Right renal cortex interstitium (tissue), 3 donors: ENCODE measurements around the gene ANAPC16. TPM values are rescaled to one million over a fixed set of nuclear protein-coding genes. Genes with fewer than 3 reads are reported as not detected.
"Not testable (repeated sequence)": the region's sequence is repeated elsewhere in the genome, so short reads cannot be mapped to it uniquely, and the experiment has no call there.

Source experiments
- DNase-seq, 3 donors: peaks; one replicate each; pipeline ENCODE4 v3.0.0-alpha.2; 2013; ENCODE audit warnings: low read depth in 3 of 3, low spot score in 2 of 3
- polyA plus RNA-seq, 3 donors: library from polyadenylated mRNA; unstranded; fragments of 120-200 nt; gene quantifications; one replicate each; pipeline ENCODE4 v1.2.1, GENCODE V29; 2013; ENCODE audit not compliant: insufficient read length in 3 of 3

The ANAPC16 gene
- polyA plus RNA-seq, 3 donors = 210 to 216 (median 213) TPM

DNA sequence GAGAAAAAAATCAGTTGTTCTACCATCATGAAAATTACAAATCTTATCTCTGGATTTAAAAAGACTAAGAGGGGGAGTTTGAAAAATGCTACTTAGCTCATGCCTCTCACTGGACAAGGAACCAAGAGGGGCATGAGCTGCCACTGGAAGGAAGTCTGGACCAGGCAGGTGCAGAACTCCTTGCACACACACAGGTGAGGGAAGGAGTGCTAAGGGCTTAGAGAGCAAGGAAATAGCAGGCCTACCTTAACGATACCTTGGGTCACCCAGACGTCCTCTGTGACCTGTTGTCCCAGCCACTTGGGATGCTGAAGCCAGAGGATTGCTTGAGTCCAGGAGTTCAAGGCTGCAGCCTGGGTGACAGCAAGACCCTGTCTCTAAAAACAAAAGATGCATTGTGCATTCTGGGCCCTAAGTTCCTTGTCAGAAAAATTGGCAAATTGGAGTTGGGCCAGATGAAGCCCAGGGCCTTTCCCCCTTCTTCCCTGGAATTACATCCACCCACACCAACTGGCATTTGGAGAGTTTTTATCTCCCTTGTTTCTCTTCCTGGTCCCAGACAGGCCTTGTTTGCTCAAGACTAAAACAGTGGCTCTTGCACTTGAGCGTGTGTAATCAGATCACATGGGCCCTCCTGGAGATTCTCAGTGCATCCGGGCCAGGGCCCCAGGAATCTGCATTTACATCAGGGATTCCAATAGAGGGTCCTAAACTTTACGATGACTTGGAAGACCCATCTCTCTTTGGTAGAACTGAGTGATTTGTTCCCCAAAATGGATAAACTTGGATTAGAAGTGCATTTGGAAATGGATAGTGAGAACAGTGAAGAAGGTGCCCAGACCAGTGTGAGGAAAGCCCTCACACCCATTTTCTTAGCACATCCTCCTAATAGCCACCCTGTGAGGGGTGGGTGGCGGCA, 60.9 kb downstream of the ANAPC16 start:
- no peak for DNase-seq

DNA sequence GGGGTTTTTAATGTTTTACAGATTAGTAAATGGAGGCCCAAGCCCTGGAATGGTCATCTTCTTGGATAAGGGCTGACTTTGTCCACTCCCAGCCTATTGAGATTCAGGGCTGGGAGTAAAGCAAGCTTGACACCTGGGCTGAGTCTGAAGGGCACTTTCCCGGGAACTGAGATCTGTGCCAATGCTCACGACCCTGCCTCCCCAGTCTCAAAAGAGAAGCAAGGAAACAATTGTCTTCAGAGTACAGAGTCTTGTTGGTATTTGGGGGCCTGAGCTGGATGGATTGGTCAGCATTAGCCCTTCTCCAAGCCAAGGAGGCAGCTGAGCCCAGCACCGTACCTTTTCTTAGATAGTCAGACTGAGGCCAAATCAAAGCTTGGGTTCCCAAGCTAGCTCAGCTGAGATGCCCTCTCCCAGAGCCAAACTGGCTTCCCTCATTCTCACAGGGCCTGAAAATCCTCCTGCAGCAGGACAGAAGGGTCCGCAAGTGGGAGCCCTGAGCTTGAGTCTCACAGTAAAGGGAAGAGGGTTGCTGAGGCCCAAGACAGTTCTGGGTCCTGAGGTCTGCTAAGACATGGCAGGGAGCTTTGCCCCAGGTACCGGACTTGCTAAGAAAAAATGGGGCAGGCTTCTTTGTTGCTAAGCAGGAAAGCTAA, 61.7 kb downstream of the ANAPC16 start:
- DNase-seq = no peak

- DNase-seq = no peak
Observed at GRCh38 chr10:72277996-72278667, 62.3 kb downstream of the ANAPC16 start.

DNA sequence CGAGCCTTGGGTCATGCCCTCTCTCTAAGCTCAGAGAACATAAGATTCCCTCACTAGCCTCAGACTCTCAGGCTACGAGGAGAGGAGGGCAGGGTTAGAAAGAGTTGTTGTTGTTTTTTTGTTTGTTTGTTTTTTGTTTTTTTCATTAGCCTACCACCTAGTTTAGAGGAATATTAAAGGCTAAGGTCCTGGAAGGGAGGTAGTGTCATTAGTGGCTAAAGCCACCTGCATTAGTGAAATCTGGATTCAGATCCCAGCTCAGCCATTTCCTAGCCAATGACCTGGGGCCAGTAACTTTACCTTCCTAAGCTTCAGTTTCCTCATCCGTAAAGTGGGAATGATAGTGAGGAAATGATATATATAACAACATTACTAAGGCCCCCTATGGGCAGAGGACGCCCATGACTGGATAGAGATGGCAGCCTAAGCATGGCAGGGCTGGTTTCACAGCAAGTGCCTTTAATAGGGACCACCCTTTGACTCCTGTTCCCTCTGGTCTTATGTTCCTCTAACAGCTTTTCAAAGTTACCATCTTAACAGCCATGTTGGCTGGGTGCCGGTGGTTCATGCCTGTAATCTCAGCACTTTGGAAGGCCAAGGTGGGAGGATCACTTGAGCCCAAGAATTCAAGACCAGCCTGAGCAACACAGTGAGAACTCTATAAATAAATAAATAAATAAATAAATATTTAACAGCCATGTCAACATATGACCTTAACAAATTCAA, 63.0 kb downstream of the ANAPC16 start:
- DNase-seq = no peak

GRCh38 chr10:72279587-72279986, 63.8 kb downstream of the ANAPC16 start:
- DNase-seq = not testable (repeated sequence)

- no peak for DNase-seq
Observed at GRCh38 chr10:72283131-72283530, 67.3 kb downstream of the ANAPC16 start.

Other genes with a start within 250 kb of the ANAPC16 start
- 100 to 1,000 TPM; 147 to 168 (median 150) TPM for gene SPOCK2, start 127.5 kb upstream of the ANAPC16 start, polyA plus RNA-seq
- 10 to 100 TPM; 43.6 to 55.4 (median 45.8) TPM for gene ASCC1, start 264 bp downstream of the ANAPC16 start, polyA plus RNA-seq
- gene DDIT4, start 57.9 kb downstream of the ANAPC16 start, polyA plus RNA-seq = 10 to 100 TPM; 41.1 to 54.3 (median 52.9) TPM
- gene DNAJB12, start 138.9 kb downstream of the ANAPC16 start, polyA plus RNA-seq = 10 to 100 TPM; 28.6 to 35.0 (median 32.7) TPM